Esophagus muscularis mucosa (tissue), 4 donors: Measurements from ENCODE around the gene AAK1. TPM values are rescaled to one million over a fixed set of nuclear protein-coding genes. Genes with fewer than 3 reads are reported as not detected.
A peak's percentile ranks its signal among the peaks of the same experiment; 100 is the strongest.
"Not testable (repeated sequence)": the region's sequence is repeated elsewhere in the genome, so short reads cannot be mapped to it uniquely, and the experiment has no call there.

Experiments used
- DNase-seq: peaks from one replicate; pipeline ENCODE4 v3.0.0-alpha.2; 2017; ENCODE audit errors: extremely low spot score
- H3K27ac ChIP-seq, 4 donors: fragments of 200-600 bp; sonication (generic); replicated peaks in 1 of 4; 1 replicate in 3 of 4; 2 replicates in 1 of 4; pipeline ENCODE4 v1.5.1; 2016 to 2019; ENCODE audit warnings: mild to moderate bottlenecking in 1 of 4
- H3K27me3 ChIP-seq, 4 donors: fragments of 200-600 bp; sonication (generic); one replicate each; pipeline versions ENCODE4 v1.5.1 to v1.6.0; 2016 to 2019
- H3K36me3 ChIP-seq, 4 donors: fragments of 200-600 bp; sonication (generic); one replicate each; pipeline ENCODE4 v1.5.1; 2016 to 2019
- H3K4me1 ChIP-seq, 4 donors: fragments of 200-600 bp; sonication (generic); one replicate each; pipeline ENCODE4 v1.5.1; 2016 to 2019
- H3K4me3 ChIP-seq, 4 donors: fragments of 200-600 bp; sonication (generic); 1 replicate in 2 of 4; 2 replicates in 2 of 4; pipeline ENCODE4 v1.5.1; 2016 to 2019; ENCODE audit warnings: mild to moderate bottlenecking in 4 of 4, moderate library complexity in 1 of 4
- H3K9me3 ChIP-seq, 4 donors: fragments of 200-600 bp; sonication (generic); 1 replicate in 3 of 4; 2 replicates in 1 of 4; pipeline ENCODE4 v1.5.1; 2016 to 2019
- CTCF ChIP-seq, 3 experiments: fragments of 200-600 bp in 2 of 3; fragments of 450-650 bp in 1 of 3; sonication (generic) in 2 of 3; IDR thresholded peaks; one replicate each; pipeline ENCODE4 v1.5.1; 2017 to 2019; ENCODE audit warnings: antibody characterized with exemption in 3 of 3, mild to moderate bottlenecking in 2 of 3, moderate library complexity in 1 of 3
- EP300 ChIP-seq: sonication (generic); formaldehyde crosslinking; IDR thresholded peaks from one replicate; pipeline ENCODE4 v1.6.1; 2017; ENCODE audit warnings: antibody characterized with exemption
- POLR2A ChIP-seq: fragments of 450-650 bp; IDR thresholded peaks from one replicate; pipeline ENCODE4 v1.6.1; 2017; ENCODE audit warnings: antibody characterized with exemption, moderate library complexity, mild to moderate bottlenecking, low read depth
- POLR2AphosphoS5 ChIP-seq, 2 donors: sonication (generic); formaldehyde crosslinking; IDR thresholded peaks; one replicate each; pipeline ENCODE4 v1.6.1; 2017; ENCODE audit warnings: antibody characterized with exemption in 2 of 2
- WGBS: methylation state at CpG from one replicate; pipeline ENCODE4 v1.1.5; 2018; 5-methylcytosine and 5-hydroxymethylcytosine counted together
- intact Hi-C: fragments of 100-400 bp; cut with DNase I; formaldehyde crosslinking; loops from one replicate; pipeline ENCODE4 v1.15.1; 2023
- total RNA-seq, 4 donors: library from RNA; depleted of rRNA; stranded (reverse); fragments of >200 nt; gene quantifications; one replicate each; pipeline versions ENCODE4 v1.1.0 to v1.2.1, GENCODE V29; 2016

The AAK1 gene
- total RNA-seq, 4 donors from 2014 or later, result 27.8 to 53.2 (median 41.9) TPM

DNA sequence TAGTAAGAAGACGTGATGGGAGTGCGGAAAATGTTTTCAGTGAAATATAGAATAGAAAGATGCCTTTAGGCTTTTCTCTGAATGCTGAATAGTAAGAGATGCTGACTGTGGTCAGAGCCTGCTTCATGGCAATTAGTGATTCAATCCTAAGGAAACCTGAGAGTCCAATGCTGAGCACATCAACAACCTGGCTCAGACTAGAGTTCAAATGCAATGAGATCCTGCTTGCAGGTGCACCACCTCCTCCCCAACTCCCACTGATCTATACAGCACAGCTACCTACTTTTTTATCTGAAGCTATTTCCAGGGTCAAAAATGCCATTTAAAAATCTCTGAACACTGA is 65.4 kb downstream of the AAK1 start:
- WGBS, result 96% methylated on average over 2 of the region's 2 CpGs
- intact Hi-C loops, result no loop called here
- no peak for DNase-seq

GRCh38 chr2:69577467-69578197 is 65.9 kb downstream of the AAK1 start:
- WGBS, result 68% methylated on average over 5 of the region's 5 CpGs
- intact Hi-C loops, result no loop called here

More for the DNA sequence above, 65.4 kb downstream of the AAK1 start:
- peaks cover 34 to 49% (median 42%) of the 10 kb centered on the region in 4 donors for H3K4me1 ChIP-seq
- no peaks in the 10 kb centered on the region for H3K27me3 ChIP-seq
- no peak overlapping the region for H3K27ac ChIP-seq
- H3K36me3 ChIP-seq, result no peaks in the 10 kb centered on the region
- H3K9me3 ChIP-seq, result no peaks in the 10 kb centered on the region
- TF ChIP-seq POLR2A, result no peak
- no peak for TF ChIP-seq EP300
- no peak overlapping the region for H3K4me3 ChIP-seq

GRCh38 chr2:69576880-69577279 is 66.7 kb downstream of the AAK1 start:
- Histone ChIP-seq H3K27me3 (no peaks in the 10 kb centered on the region), H3K27ac (no peak overlapping the region), H3K9me3 (no peaks in the 10 kb centered on the region), H3K4me3 (no peak overlapping the region), H3K36me3 (no peaks in the 10 kb centered on the region), H3K4me1 (peaks cover 35 to 49% (median 42%) of the 10 kb centered on the region in 4 donors)
- 89% methylated on average over 5 of the region's 5 CpGs for WGBS
- TF ChIP-seq CTCF (IDR thresholded peaks at IDR 0.05) (no peak), POLR2AphosphoS5 (IDR thresholded peaks at IDR 0.05) (no peak), EP300 (no peak), POLR2A (no peak)
- DNase-seq, result no peak
- intact Hi-C loops, result no loop called here

More at GRCh38 chr2:69577467-69578197, 65.9 kb downstream of the AAK1 start:
- Histone ChIP-seq H3K9me3 (no peaks in the 10 kb centered on the region), H3K27ac (no peak overlapping the region), H3K4me1 (peaks cover 34 to 49% (median 42%) of the 10 kb centered on the region in 4 donors), H3K36me3 (no peaks in the 10 kb centered on the region), H3K27me3 (no peaks in the 10 kb centered on the region), H3K4me3 (no peak overlapping the region)
- no peak for DNase-seq
- TF ChIP-seq EP300, result no peak
- no peak for TF ChIP-seq POLR2AphosphoS5 (IDR thresholded peaks at IDR 0.05)
- TF ChIP-seq CTCF (IDR thresholded peaks at IDR 0.05), result no peak
- no peak for TF ChIP-seq POLR2A

DNA sequence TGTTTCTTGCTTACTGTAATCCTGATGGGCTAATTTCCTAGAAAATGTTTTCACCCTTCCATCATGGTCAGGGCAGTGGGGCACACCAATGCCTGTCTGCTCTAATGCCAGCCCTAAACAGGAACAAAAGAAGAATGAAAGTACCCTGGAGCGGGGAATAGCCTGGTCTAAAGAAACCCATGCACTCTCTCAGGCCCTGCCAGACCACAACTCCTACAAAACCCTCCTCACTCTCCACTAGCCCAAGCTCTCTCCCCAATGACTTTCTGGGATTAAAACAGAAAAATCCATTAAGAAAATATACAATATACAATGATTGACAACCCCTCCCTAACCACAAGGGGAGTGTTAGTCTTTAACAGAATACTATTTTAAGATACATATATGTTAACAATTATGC is 67.6 kb downstream of the AAK1 start:
- DNase-seq, result peak; percentile 68
- Histone ChIP-seq H3K27me3 (no peaks in the 10 kb centered on the region), H3K36me3 (no peaks in the 10 kb centered on the region), H3K9me3 (no peaks in the 10 kb centered on the region), H3K4me1 (peaks cover 36 to 53% (median 42%) of the 10 kb centered on the region in 4 donors), H3K27ac (no peak overlapping the region), H3K4me3 (no peak overlapping the region)
- 94% methylated on average over 1 of the region's 1 CpG for WGBS
- intact Hi-C loops, result no loop called here
- TF ChIP-seq CTCF (IDR thresholded peaks at IDR 0.05) (no peak), POLR2AphosphoS5 (IDR thresholded peaks at IDR 0.05) (no peak), EP300 (no peak)

DNA sequence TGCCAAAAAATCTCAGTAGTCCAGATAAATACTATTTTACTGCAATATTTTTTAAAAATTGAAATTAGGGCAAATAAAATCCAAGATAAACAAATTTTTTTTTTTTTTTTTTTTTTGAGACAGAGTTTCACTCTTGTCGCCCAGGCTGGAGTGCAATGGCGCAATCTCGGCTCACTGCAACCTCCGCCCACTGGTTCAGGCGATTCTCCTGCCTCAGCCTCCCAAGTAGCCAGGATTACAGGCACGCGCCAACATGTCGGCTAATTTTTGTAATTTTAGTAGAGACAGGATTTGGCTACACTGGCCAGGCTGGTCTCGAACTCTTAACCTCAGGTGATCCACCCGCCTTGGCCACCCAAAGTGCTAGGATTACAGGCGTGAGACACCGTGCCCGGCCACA is 68.2 kb downstream of the AAK1 start:
- H3K27me3 ChIP-seq, H3K9me3 ChIP-seq, H3K27ac ChIP-seq, H3K36me3 ChIP-seq, intact Hi-C loops, H3K4me3 ChIP-seq: not testable (repeated sequence)
- peaks cover 41 to 59% (median 46%) of the 10 kb centered on the region in 4 donors for H3K4me1 ChIP-seq
- WGBS, result 95% methylated on average over 13 of the region's 13 CpGs
- DNase-seq, result peak; percentile 31

DNA sequence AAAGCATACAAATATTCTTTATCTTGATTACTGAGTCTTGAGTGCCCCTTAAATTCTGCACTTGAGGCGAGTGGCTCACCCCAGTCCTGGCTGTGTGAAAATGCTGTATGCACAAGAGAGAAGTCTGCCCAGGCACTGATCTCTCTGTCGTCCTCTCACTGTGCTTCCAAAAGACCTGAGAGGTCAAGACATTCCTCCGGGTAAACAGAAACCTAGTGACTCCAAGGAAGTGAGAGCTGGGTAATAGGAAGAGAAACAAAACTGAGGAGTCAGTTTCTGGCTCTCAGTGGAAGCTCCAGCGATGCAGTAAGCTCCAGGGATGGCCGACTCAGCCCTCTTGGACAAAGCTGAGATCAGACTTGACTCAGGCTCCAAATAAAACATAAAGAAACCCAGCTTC is 70.9 kb downstream of the AAK1 start:
- H3K9me3 ChIP-seq, result no peaks in the 10 kb centered on the region
- no peak for DNase-seq
- TF ChIP-seq POLR2AphosphoS5 (IDR thresholded peaks at IDR 0.05) (no peak), CTCF (IDR thresholded peaks at IDR 0.05) (no peak), EP300 (no peak), POLR2A (no peak)
- H3K27ac ChIP-seq, result peak overlapping the region in 2 of 4 donors; percentile 25 to 44
- whole genome bisulfite sequencing, result 46% methylated on average over 5 of the region's 5 CpGs
- H3K4me3 ChIP-seq, result no peak overlapping the region
- peaks cover 36 to 48% (median 42%) of the 10 kb centered on the region in 4 donors for H3K4me1 ChIP-seq
- no peaks in the 10 kb centered on the region for H3K36me3 ChIP-seq
- no peaks in the 10 kb centered on the region for H3K27me3 ChIP-seq
- intact Hi-C loops, result no loop called here
